K562 (cell line): ENCODE data around the gene ALDH8A1. TPM values are rescaled to one million over a fixed set of nuclear protein-coding genes. Genes with fewer than 3 reads are reported as not detected.

Source experiments
- CBX3 ChIP-seq, 2 experiments: IDR thresholded peaks; 1 replicate in 1 of 2; 2 replicates in 1 of 2; pipeline ENCODE4 v1.6.1; 2012; ENCODE audit warnings: inconsistent platforms in 2 of 2, low read length in 2 of 2, borderline replicate concordance in 1 of 2, control low read depth in 1 of 2
- KDM1A ChIP-seq, 2 experiments: fragments of 450-650 bp; IDR thresholded peaks; 2 replicates each; pipeline ENCODE4 v1.6.1; 2016; ENCODE audit warnings: mild to moderate bottlenecking in 2 of 2
- SMAD4 ChIP-seq: fragments of 250-450 bp; sonication (Bioruptor Pico); conservative IDR thresholded peaks from 2 replicates; pipeline ENCODE4 v1.8.0; 2021; ENCODE audit warnings: inconsistent platforms, mild to moderate bottlenecking, moderate library complexity
- TEAD2 ChIP-seq: fragments of 450-650 bp; IDR thresholded peaks from 2 replicates; pipeline ENCODE4 v1.6.1; 2016; ENCODE audit warnings: missing genetic modification characterization, control low read depth, missing compliant biosample characterization
- TOE1 ChIP-seq, 2 experiments: fragments of 450-650 bp in 1 of 2; sonication (generic) in 1 of 2; formaldehyde crosslinking in 1 of 2; IDR thresholded peaks; 2 replicates each; pipeline versions ENCODE4 v1.7.1 to v1.8.0; 2016 to 2022; ENCODE audit warnings: borderline replicate concordance in 2 of 2, mild to moderate bottlenecking in 2 of 2, antibody characterized with exemption in 1 of 2, inconsistent platforms in 1 of 2, low read depth in 1 of 2, missing genetic modification reagents in 1 of 2, moderate library complexity in 1 of 2
- ZNF24 ChIP-seq: fragments of 450-650 bp; IDR thresholded peaks from 2 replicates; pipeline ENCODE4 v1.6.1; 2016
- ZNF830 ChIP-seq: fragments of 250-450 bp; sonication (Bioruptor Pico); IDR thresholded peaks from 2 replicates; pipeline ENCODE4 v1.5.0; 2021; ENCODE audit warnings: mild to moderate bottlenecking
- polyA plus RNA-seq, 8 experiments: library from polyadenylated mRNA; depleted of rRNA in 4 of 8; stranded (reverse) in 5 of 8; unstranded in 3 of 8; fragments of >200 nt; fragmentation: Nextera tagmentation in 2 of 8; fragmentation: Illumina TruSeq in 1 of 8; extraction: Ambion mirVana in 2 of 8; extraction: Trizol in 1 of 8; gene quantifications; 2 replicates each; pipeline versions ENCODE4 v1.2.1 to v1.2.3, GENCODE V29; 2011 to 2014; ENCODE audit warnings: inconsistent platforms in 1 of 8, missing spikeins in 1 of 8
- total RNA-seq, 7 experiments: library from RNA; depleted of rRNA in 6 of 7; stranded (reverse); fragments of >200 nt in 6 of 7; fragmentation: Illumina TruSeq in 2 of 7; extraction: Trizol in 2 of 7; gene quantifications; 2 replicates each; pipeline versions ENCODE4 v1.2.1 to v1.2.3, GENCODE V29; 2011 to 2021; ENCODE audit warnings: low replicate concordance in 1 of 7
- TF ChIP-seq, protein P1 (sequence below), 2 experiments: fragments of 450-650 bp; IDR thresholded peaks; 2 replicates each; pipeline ENCODE4 v1.6.1; 2016; ENCODE audit warnings: mild to moderate bottlenecking in 2 of 2, borderline replicate concordance in 1 of 2, low read depth in 1 of 2, moderate library complexity in 1 of 2
- TF ChIP-seq, protein P2 (sequence below): sonication (generic); formaldehyde crosslinking; IDR thresholded peaks from 2 replicates; pipeline ENCODE4 v1.8.1; 2022; ENCODE audit warnings: missing genetic modification reagents
- TF ChIP-seq, protein P3 (sequence below): fragments of 150-350 bp; conservative IDR thresholded peaks from 2 replicates; pipeline ENCODE4 v1.6.1; 2014; ENCODE audit warnings: low read length
- TF ChIP-seq, protein P4 (sequence below): fragments of 250-450 bp; sonication (Bioruptor Pico); IDR thresholded peaks from 2 replicates; pipeline ENCODE4 v1.8.0; 2021; ENCODE audit warnings: moderate library complexity, mild to moderate bottlenecking, inconsistent platforms
- TF ChIP-seq, protein P5 (sequence below): fragments of 450-650 bp; IDR thresholded peaks from 2 replicates; pipeline ENCODE4 v1.6.1; 2016; ENCODE audit warnings: missing biosample characterization, missing genetic modification characterization

The ALDH8A1 gene
- total and polyA plus RNA-seq, 9 of the 15 experiments (the other 6 are each of a cell fraction or from before 2014, with no cell fraction given) = 0.03 to 0.18 (median 0.04) TPM; not detected in 2

DNA sequence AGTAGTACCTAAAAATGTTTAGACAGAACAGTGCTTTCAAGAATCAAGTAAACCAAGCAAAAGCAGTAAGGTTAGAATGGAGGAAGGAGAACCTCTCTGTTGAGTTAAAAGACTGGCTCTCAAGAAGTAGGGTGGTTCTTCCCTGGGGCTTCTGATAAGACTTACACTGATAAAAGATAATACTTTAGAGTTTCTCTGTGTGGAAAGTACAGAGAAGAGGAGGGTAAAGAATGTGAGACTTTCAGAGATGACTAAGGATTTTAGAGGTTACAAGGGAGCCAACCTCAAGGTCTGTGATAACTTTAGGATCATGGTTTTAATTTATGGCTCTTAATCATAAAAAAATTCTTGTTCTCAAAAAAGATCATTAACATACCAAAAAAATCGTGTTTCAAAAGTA is 30.9 kb upstream of the ALDH8A1 start (continued):
- TF ChIP-seq, protein P1, sequence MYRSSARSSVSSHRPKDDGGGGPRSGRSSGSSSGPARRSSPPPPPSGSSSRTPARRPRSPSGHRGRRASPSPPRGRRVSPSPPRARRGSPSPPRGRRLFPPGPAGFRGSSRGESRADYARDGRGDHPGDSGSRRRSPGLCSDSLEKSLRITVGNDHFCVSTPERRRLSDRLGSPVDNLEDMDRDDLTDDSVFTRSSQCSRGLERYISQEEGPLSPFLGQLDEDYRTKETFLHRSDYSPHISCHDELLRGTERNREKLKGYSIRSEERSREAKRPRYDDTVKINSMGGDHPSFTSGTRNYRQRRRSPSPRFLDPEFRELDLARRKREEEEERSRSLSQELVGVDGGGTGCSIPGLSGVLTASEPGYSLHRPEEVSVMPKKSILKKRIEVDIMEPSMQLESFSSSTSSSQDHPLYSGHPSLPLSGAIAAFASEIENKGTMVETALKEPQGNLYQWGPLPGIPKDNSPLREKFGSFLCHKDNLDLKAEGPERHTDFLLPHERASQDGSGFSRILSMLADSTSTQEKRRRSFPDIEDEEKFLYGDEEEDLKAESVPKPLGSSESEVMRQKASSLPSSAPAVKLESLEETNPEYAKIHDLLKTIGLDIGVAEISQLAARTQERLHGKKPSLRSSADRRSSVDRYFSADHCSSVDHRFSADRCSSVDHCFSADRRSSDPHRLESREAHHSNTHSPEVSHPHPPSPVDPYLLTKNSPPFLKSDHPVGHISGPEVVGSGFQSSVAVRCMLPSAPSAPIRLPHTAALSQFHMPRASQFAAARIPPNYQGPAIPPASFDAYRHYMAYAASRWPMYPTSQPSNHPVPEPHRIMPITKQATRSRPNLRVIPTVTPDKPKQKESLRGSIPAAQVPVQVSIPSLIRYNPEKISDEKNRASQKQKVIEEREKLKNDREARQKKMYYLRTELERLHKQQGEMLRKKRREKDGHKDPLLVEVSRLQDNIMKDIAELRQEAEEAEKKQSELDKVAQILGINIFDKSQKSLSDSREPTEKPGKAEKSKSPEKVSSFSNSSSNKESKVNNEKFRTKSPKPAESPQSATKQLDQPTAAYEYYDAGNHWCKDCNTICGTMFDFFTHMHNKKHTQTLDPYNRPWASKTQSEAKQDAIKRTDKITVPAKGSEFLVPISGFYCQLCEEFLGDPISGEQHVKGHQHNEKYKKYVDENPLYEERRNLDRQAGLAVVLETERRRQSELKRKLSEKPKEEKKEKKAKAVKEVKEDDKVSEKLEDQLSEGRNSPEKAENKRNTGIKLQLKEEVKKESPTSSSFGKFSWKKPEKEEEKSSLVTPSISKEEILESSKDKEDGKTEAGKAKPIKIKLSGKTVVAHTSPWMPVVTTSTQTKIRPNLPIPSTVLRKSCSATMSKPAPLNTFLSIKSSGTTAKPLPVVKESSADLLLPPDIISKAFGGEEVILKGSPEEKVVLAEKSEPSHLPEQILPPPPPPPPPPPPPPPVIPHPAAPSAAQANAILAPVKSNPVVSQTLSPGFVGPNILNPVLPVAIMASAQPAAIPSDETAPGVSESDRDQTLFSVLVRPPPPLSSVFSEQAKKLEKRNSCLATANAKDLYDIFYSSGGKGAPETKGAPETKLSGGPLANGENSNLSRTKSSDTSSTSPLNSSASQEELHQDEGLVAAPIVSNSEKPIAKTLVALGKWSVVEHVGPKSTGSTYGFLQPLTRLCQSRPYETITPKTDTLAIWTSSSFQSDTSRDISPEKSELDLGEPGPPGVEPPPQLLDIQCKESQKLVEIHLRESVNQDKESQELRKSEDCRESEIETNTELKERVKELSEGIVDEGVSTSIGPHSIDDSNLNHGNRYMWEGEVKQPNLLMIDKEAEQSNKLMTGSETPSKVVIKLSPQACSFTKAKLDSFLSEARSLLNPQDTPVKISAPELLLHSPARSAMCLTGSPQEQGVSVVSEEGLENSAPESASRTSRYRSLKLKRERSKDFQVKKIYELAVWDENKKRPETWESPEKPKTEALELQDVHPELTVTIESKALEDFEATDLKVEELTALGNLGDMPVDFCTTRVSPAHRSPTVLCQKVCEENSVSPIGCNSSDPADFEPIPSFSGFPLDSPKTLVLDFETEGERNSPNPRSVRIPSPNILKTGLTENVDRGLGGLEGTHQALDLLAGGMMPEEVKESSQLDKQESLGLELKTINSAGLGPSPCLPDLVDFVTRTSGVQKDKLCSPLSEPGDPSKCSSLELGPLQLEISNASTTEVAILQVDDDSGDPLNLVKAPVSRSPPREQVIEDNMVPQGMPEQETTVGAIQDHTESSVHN (IDR thresholded peaks at IDR 0.05; ENCODE audit: borderline replicate concordance in 1 of 2, low read depth in 1 of 2) = no peak
- no peak for TF ChIP-seq SMAD4
- TF ChIP-seq CBX3 (IDR thresholded peaks at IDR 0.05; ENCODE audit: borderline replicate concordance in 1 of 2, low read length in 2 of 2) = no peak
- 0 out of 4 replicates have a peak, but pooled peaks have one; percentile 11 to 18 for TF ChIP-seq KDM1A (IDR thresholded peaks at IDR 0.05)
- TF ChIP-seq, protein P2, sequence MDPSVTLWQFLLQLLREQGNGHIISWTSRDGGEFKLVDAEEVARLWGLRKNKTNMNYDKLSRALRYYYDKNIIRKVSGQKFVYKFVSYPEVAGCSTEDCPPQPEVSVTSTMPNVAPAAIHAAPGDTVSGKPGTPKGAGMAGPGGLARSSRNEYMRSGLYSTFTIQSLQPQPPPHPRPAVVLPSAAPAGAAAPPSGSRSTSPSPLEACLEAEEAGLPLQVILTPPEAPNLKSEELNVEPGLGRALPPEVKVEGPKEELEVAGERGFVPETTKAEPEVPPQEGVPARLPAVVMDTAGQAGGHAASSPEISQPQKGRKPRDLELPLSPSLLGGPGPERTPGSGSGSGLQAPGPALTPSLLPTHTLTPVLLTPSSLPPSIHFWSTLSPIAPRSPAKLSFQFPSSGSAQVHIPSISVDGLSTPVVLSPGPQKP (CRISPR knock-in tag) = no peak
- peak; percentile 25; the same call in 1 of the 2 replicates for TF ChIP-seq ZNF24
- TF ChIP-seq, protein P3, sequence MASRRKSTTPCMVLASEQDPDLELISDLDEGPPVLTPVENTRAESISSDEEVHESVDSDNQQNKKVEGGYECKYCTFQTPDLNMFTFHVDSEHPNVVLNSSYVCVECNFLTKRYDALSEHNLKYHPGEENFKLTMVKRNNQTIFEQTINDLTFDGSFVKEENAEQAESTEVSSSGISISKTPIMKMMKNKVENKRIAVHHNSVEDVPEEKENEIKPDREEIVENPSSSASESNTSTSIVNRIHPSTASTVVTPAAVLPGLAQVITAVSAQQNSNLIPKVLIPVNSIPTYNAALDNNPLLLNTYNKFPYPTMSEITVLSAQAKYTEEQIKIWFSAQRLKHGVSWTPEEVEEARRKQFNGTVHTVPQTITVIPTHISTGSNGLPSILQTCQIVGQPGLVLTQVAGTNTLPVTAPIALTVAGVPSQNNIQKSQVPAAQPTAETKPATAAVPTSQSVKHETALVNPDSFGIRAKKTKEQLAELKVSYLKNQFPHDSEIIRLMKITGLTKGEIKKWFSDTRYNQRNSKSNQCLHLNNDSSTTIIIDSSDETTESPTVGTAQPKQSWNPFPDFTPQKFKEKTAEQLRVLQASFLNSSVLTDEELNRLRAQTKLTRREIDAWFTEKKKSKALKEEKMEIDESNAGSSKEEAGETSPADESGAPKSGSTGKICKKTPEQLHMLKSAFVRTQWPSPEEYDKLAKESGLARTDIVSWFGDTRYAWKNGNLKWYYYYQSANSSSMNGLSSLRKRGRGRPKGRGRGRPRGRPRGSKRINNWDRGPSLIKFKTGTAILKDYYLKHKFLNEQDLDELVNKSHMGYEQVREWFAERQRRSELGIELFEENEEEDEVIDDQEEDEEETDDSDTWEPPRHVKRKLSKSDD = no peak
- no peak for TF ChIP-seq TOE1 (IDR thresholded peaks at IDR 0.05; ENCODE audit: borderline replicate concordance)
- TF ChIP-seq TOE1 (CRISPR knock-in tag; IDR thresholded peaks at IDR 0.05; ENCODE audit: borderline replicate concordance, low read depth) = no peak
- no peak for TF ChIP-seq TEAD2
- TF ChIP-seq, protein P4, sequence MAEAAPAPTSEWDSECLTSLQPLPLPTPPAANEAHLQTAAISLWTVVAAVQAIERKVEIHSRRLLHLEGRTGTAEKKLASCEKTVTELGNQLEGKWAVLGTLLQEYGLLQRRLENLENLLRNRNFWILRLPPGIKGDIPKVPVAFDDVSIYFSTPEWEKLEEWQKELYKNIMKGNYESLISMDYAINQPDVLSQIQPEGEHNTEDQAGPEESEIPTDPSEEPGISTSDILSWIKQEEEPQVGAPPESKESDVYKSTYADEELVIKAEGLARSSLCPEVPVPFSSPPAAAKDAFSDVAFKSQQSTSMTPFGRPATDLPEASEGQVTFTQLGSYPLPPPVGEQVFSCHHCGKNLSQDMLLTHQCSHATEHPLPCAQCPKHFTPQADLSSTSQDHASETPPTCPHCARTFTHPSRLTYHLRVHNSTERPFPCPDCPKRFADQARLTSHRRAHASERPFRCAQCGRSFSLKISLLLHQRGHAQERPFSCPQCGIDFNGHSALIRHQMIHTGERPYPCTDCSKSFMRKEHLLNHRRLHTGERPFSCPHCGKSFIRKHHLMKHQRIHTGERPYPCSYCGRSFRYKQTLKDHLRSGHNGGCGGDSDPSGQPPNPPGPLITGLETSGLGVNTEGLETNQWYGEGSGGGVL (CRISPR knock-in tag) = no peak
- TF ChIP-seq, protein P5, sequence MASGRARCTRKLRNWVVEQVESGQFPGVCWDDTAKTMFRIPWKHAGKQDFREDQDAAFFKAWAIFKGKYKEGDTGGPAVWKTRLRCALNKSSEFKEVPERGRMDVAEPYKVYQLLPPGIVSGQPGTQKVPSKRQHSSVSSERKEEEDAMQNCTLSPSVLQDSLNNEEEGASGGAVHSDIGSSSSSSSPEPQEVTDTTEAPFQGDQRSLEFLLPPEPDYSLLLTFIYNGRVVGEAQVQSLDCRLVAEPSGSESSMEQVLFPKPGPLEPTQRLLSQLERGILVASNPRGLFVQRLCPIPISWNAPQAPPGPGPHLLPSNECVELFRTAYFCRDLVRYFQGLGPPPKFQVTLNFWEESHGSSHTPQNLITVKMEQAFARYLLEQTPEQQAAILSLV (tag) = no peak
- no peak for TF ChIP-seq ZNF830
